ENCODE results near the gene TTC13.

Gene TTC13

GRCh38 chr1:230907472-230908205, 71.0 kb downstream of the TTC13 start:
- H2AFZ ChIP-seq (ENCODE audit: low read length, unreplicated experiment), result no peak overlapping the region
- no peaks in the 10 kb centered on the region for H3K79me2 ChIP-seq (ENCODE audit: control insufficient read depth, insufficient read depth, low read length, unreplicated experiment)
- no peaks in the 10 kb centered on the region for H3K36me3 ChIP-seq (ENCODE audit: insufficient read depth, low read length)
- no peaks in the 10 kb centered on the region for H3K27me3 ChIP-seq (ENCODE audit: insufficient read depth, low read length)
- H3K4me3 ChIP-seq (ENCODE audit: low read depth, low read length), result no peak overlapping the region
- peaks cover 10% of the 10 kb centered on the region for H3K4me1 ChIP-seq (ENCODE audit: control insufficient read depth, insufficient read depth, low read length, unreplicated experiment)
- H3K27ac ChIP-seq (ENCODE audit: low read depth, low read length), result no peak overlapping the region

- peak overlapping the region; percentile 4; the same call in 1 of the 2 replicates for H3K4me3 ChIP-seq (ENCODE audit: low read depth, low read length)
- 0 out of 2 replicates have a peak overlapping the region, but pooled peaks have one; percentile 33 for H3K27ac ChIP-seq (ENCODE audit: low read depth, low read length)
- peaks cover 10% of the 10 kb centered on the region for H3K4me1 ChIP-seq (ENCODE audit: control insufficient read depth, insufficient read depth, low read length, unreplicated experiment)
- no peak overlapping the region for H2AFZ ChIP-seq (ENCODE audit: low read length, unreplicated experiment)
- H3K79me2 ChIP-seq (ENCODE audit: control insufficient read depth, insufficient read depth, low read length, unreplicated experiment), result no peaks in the 10 kb centered on the region
- no peaks in the 10 kb centered on the region for H3K27me3 ChIP-seq (ENCODE audit: insufficient read depth, low read length)
- H3K36me3 ChIP-seq (ENCODE audit: insufficient read depth, low read length), result no peaks in the 10 kb centered on the region
These were observed 72.4 kb downstream of the TTC13 start for GRCh38 chr1:230906226-230906625.

- H3K36me3 ChIP-seq (ENCODE audit: insufficient read depth, low read length), result no peaks in the 10 kb centered on the region
- peak overlapping the region; percentile 4; the same call in 1 of the 2 replicates for H3K4me3 ChIP-seq (ENCODE audit: low read depth, low read length)
These were observed 72.9 kb downstream of the TTC13 start for GRCh38 chr1:230905733-230906132.

GRCh38 chr1:230902349-230902923, 76.2 kb downstream of the TTC13 start:
- Histone ChIP-seq H2AFZ (ENCODE audit: low read length, unreplicated experiment) (no peak overlapping the region), H3K27ac (ENCODE audit: low read depth, low read length) (no peak overlapping the region), H3K4me1 (ENCODE audit: control insufficient read depth, insufficient read depth, low read length, unreplicated experiment) (peaks cover 15% of the 10 kb centered on the region), H3K36me3 (ENCODE audit: insufficient read depth, low read length) (no peaks in the 10 kb centered on the region), H3K4me3 (ENCODE audit: low read depth, low read length) (no peak overlapping the region), H3K79me2 (ENCODE audit: control insufficient read depth, insufficient read depth, low read length, unreplicated experiment) (no peaks in the 10 kb centered on the region), H3K27me3 (ENCODE audit: insufficient read depth, low read length) (no peaks in the 10 kb centered on the region)

More at GRCh38 chr1:230905733-230906132, 72.9 kb downstream of the TTC13 start:
- H3K79me2 ChIP-seq (ENCODE audit: control insufficient read depth, insufficient read depth, low read length, unreplicated experiment), result no peaks in the 10 kb centered on the region
- H2AFZ ChIP-seq (ENCODE audit: low read length, unreplicated experiment), result peak overlapping the region; percentile 16
- peaks cover 10% of the 10 kb centered on the region for H3K4me1 ChIP-seq (ENCODE audit: control insufficient read depth, insufficient read depth, low read length, unreplicated experiment)
- H3K27me3 ChIP-seq (ENCODE audit: insufficient read depth, low read length), result no peaks in the 10 kb centered on the region
- H3K27ac ChIP-seq (ENCODE audit: low read depth, low read length), result peak overlapping the region; percentile 33

GRCh38 chr1:230901671-230902070, 77.0 kb downstream of the TTC13 start:
- no peak overlapping the region for H2AFZ ChIP-seq (ENCODE audit: low read length, unreplicated experiment)
- no peaks in the 10 kb centered on the region for H3K36me3 ChIP-seq (ENCODE audit: insufficient read depth, low read length)
- H3K4me3 ChIP-seq (ENCODE audit: low read depth, low read length), result no peak overlapping the region
- peaks cover 15% of the 10 kb centered on the region for H3K4me1 ChIP-seq (ENCODE audit: control insufficient read depth, insufficient read depth, low read length, unreplicated experiment)
- H3K79me2 ChIP-seq (ENCODE audit: control insufficient read depth, insufficient read depth, low read length, unreplicated experiment), result no peaks in the 10 kb centered on the region
- H3K27ac ChIP-seq (ENCODE audit: low read depth, low read length), result no peak overlapping the region
- no peaks in the 10 kb centered on the region for H3K27me3 ChIP-seq (ENCODE audit: insufficient read depth, low read length)

GRCh38 chr1:230900984-230901383, 77.7 kb downstream of the TTC13 start:
- Histone ChIP-seq H3K36me3 (ENCODE audit: insufficient read depth, low read length) (no peaks in the 10 kb centered on the region), H2AFZ (ENCODE audit: low read length, unreplicated experiment) (no peak overlapping the region), H3K27ac (ENCODE audit: low read depth, low read length) (no peak overlapping the region), H3K4me1 (ENCODE audit: control insufficient read depth, insufficient read depth, low read length, unreplicated experiment) (peaks cover 11% of the 10 kb centered on the region), H3K4me3 (ENCODE audit: low read depth, low read length) (no peak overlapping the region), H3K27me3 (ENCODE audit: insufficient read depth, low read length) (no peaks in the 10 kb centered on the region), H3K79me2 (ENCODE audit: control insufficient read depth, insufficient read depth, low read length, unreplicated experiment) (no peaks in the 10 kb centered on the region)

GRCh38 chr1:230899841-230900251, 78.8 kb downstream of the TTC13 start:
- Histone ChIP-seq H3K27ac (ENCODE audit: low read depth, low read length) (peak overlapping the region; percentile 29), H3K36me3 (ENCODE audit: insufficient read depth, low read length) (no peaks in the 10 kb centered on the region), H2AFZ (ENCODE audit: low read length, unreplicated experiment) (no peak overlapping the region), H3K79me2 (ENCODE audit: control insufficient read depth, insufficient read depth, low read length, unreplicated experiment) (no peaks in the 10 kb centered on the region), H3K4me1 (ENCODE audit: control insufficient read depth, insufficient read depth, low read length, unreplicated experiment) (peaks cover 5% of the 10 kb centered on the region), H3K4me3 (ENCODE audit: low read depth, low read length) (no peak overlapping the region), H3K27me3 (ENCODE audit: insufficient read depth, low read length) (no peaks in the 10 kb centered on the region)

- Histone ChIP-seq H3K36me3 (ENCODE audit: insufficient read depth, low read length) (no peaks in the 10 kb centered on the region), H3K4me3 (ENCODE audit: low read depth, low read length) (no peak overlapping the region), H2AFZ (ENCODE audit: low read length, unreplicated experiment) (no peak overlapping the region), H3K4me1 (ENCODE audit: control insufficient read depth, insufficient read depth, low read length, unreplicated experiment) (peaks cover 5% of the 10 kb centered on the region), H3K79me2 (ENCODE audit: control insufficient read depth, insufficient read depth, low read length, unreplicated experiment) (no peaks in the 10 kb centered on the region), H3K27me3 (ENCODE audit: insufficient read depth, low read length) (no peaks in the 10 kb centered on the region), H3K27ac (ENCODE audit: low read depth, low read length) (no peak overlapping the region)
These were observed 79.9 kb downstream of the TTC13 start for GRCh38 chr1:230898748-230899147.

- peaks cover 5% of the 10 kb centered on the region for H3K4me1 ChIP-seq (ENCODE audit: control insufficient read depth, insufficient read depth, low read length, unreplicated experiment)
- H3K27ac ChIP-seq (ENCODE audit: low read depth, low read length), result no peak overlapping the region
- no peak overlapping the region for H3K4me3 ChIP-seq (ENCODE audit: low read depth, low read length)
- no peaks in the 10 kb centered on the region for H3K79me2 ChIP-seq (ENCODE audit: control insufficient read depth, insufficient read depth, low read length, unreplicated experiment)
- H3K36me3 ChIP-seq (ENCODE audit: insufficient read depth, low read length), result no peaks in the 10 kb centered on the region
- no peaks in the 10 kb centered on the region for H3K27me3 ChIP-seq (ENCODE audit: insufficient read depth, low read length)
- no peak overlapping the region for H2AFZ ChIP-seq (ENCODE audit: low read length, unreplicated experiment)
These were observed 80.5 kb downstream of the TTC13 start for GRCh38 chr1:230898144-230898543.

- no peaks in the 10 kb centered on the region for H3K27me3 ChIP-seq (ENCODE audit: insufficient read depth, low read length)
- H3K79me2 ChIP-seq (ENCODE audit: control insufficient read depth, insufficient read depth, low read length, unreplicated experiment), result no peaks in the 10 kb centered on the region
- H3K27ac ChIP-seq (ENCODE audit: low read depth, low read length), result no peak overlapping the region
- no peak overlapping the region for H2AFZ ChIP-seq (ENCODE audit: low read length, unreplicated experiment)
- H3K4me3 ChIP-seq (ENCODE audit: low read depth, low read length), result no peak overlapping the region
- H3K4me1 ChIP-seq (ENCODE audit: control insufficient read depth, insufficient read depth, low read length, unreplicated experiment), result peaks cover 5% of the 10 kb centered on the region
- H3K36me3 ChIP-seq (ENCODE audit: insufficient read depth, low read length), result no peaks in the 10 kb centered on the region
These were observed 81.9 kb downstream of the TTC13 start for GRCh38 chr1:230896779-230897178.

- H2AFZ ChIP-seq (ENCODE audit: low read length, unreplicated experiment), result no peak overlapping the region
- no peaks in the 10 kb centered on the region for H3K79me2 ChIP-seq (ENCODE audit: control insufficient read depth, insufficient read depth, low read length, unreplicated experiment)
- H3K27ac ChIP-seq (ENCODE audit: low read depth, low read length), result no peak overlapping the region
- no peaks in the 10 kb centered on the region for H3K27me3 ChIP-seq (ENCODE audit: insufficient read depth, low read length)
- H3K4me3 ChIP-seq (ENCODE audit: low read depth, low read length), result no peak overlapping the region
- H3K4me1 ChIP-seq (ENCODE audit: control insufficient read depth, insufficient read depth, low read length, unreplicated experiment), result peaks cover 5% of the 10 kb centered on the region
- no peaks in the 10 kb centered on the region for H3K36me3 ChIP-seq (ENCODE audit: insufficient read depth, low read length)
These were observed 83.2 kb downstream of the TTC13 start for GRCh38 chr1:230895452-230895851.
